PC-3 (cell line): ENCODE measurements around the gene OSBPL8.

Experiments
- EZH2 ChIP-seq: fragments of 300-600 bp; sonication (generic); IDR thresholded peaks from one replicate; pipeline ENCODE4 v1.6.1; 2017; ENCODE audit warnings: antibody characterized with exemption, mild to moderate bottlenecking, low read length; ENCODE audit not compliant: unreplicated experiment
- TF ChIP-seq, protein P1 (sequence below): fragments of 300-600 bp; sonication (generic); conservative IDR thresholded peaks from 2 replicates; pipeline ENCODE4 v1.5.1; 2017; ENCODE audit warnings: antibody characterized with exemption, low read depth, mild to moderate bottlenecking, low read length

DNA sequence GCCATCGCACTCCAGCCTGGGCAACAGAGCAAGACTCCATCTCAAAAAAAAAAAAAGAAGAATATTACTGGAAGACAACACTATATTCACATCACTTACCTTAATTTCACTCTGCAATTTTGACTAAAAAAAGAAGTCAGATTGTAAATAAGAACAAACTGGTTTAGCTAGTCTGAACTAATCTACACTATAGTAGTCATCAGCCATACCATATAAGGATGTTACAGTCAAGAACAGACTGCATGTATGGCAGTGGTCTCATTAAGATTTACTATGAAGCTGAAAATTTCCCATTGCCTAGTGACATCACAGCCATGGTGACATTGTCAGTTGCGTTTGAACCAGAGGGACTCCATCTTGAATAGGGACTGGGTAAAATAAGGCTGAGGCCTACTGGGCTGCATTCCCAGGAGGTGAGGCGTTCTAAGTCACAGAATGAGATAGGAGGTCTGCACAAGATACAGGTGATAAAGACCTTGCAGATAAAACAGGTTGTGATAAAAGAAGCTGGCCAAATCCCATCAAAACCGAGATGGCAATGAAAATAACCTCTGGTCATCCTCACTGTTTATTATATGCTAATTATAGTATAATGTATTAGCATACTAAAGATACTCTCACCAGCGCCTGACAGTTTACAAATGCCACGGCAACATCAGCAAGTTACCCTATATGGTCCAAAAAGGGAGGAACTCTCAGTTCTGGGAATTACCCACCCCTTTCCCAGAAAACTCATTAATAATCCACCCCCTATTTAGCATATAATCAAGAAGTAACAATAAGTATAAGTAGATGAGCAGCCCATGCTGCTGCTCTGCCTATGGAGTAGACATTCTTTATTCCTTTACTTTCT lies 51.2 kb downstream of the OSBPL8 start:
- TF ChIP-seq, protein P1, sequence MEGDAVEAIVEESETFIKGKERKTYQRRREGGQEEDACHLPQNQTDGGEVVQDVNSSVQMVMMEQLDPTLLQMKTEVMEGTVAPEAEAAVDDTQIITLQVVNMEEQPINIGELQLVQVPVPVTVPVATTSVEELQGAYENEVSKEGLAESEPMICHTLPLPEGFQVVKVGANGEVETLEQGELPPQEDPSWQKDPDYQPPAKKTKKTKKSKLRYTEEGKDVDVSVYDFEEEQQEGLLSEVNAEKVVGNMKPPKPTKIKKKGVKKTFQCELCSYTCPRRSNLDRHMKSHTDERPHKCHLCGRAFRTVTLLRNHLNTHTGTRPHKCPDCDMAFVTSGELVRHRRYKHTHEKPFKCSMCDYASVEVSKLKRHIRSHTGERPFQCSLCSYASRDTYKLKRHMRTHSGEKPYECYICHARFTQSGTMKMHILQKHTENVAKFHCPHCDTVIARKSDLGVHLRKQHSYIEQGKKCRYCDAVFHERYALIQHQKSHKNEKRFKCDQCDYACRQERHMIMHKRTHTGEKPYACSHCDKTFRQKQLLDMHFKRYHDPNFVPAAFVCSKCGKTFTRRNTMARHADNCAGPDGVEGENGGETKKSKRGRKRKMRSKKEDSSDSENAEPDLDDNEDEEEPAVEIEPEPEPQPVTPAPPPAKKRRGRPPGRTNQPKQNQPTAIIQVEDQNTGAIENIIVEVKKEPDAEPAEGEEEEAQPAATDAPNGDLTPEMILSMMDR: no peak
- TF ChIP-seq EZH2: no peak
